GM12873 (cell line): ENCODE data around the gene MICALL2.

Experiments
- TF ChIP-seq, protein P1 (sequence below): IDR thresholded peaks from 2 replicates; pipeline ENCODE4 v1.5.1; 2012; ENCODE audit warnings: low read depth, mild to moderate bottlenecking, moderate library complexity, low read length, control low read depth; ENCODE audit not compliant: insufficient read depth; ENCODE audit errors: missing control alignments

Gene MICALL2

DNA sequence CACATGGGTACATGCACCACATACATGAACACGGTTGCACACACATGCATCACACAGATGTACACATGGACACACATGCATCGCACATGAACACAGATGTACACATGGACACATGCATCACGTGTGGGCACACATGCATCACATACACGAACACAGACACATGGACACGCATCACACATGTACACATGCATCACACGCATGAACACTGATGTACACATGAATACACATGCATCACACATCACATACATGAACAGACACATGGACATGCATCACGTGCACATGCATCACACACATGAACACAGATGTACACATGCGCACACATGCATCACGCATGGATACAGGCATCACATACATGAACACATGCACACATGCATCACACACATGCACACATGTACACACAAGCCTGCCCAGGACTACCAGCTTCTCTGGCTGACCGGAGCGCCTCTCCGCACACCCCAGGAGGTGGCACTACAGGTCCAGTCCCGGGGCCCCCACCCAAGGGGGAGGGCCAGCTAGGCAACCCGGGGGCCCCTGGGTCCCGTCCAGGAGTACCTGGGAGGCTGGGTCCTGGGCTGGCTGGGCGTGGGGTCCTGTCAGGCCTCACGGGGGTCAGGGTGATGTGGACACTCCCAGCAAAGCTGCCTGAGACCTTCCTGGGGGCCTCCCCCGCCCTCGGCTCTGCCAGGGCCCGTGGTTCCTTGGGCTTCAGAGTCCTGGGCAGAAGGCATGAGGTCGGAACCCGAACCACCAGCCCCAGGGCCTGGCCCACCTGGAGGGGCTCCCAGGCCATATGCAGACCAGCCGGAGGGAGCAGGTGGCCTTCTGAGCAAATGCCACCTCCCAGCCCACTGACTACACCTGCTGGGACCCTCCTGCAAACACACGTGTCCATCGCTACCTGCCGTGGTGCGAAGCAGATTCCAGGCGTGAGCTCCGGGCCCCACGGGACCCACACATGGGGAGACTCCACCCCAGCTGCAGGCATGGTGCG, 19.6 kb downstream of the MICALL2 start:
- TF ChIP-seq, protein P1, sequence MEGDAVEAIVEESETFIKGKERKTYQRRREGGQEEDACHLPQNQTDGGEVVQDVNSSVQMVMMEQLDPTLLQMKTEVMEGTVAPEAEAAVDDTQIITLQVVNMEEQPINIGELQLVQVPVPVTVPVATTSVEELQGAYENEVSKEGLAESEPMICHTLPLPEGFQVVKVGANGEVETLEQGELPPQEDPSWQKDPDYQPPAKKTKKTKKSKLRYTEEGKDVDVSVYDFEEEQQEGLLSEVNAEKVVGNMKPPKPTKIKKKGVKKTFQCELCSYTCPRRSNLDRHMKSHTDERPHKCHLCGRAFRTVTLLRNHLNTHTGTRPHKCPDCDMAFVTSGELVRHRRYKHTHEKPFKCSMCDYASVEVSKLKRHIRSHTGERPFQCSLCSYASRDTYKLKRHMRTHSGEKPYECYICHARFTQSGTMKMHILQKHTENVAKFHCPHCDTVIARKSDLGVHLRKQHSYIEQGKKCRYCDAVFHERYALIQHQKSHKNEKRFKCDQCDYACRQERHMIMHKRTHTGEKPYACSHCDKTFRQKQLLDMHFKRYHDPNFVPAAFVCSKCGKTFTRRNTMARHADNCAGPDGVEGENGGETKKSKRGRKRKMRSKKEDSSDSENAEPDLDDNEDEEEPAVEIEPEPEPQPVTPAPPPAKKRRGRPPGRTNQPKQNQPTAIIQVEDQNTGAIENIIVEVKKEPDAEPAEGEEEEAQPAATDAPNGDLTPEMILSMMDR, result no peak

DNA sequence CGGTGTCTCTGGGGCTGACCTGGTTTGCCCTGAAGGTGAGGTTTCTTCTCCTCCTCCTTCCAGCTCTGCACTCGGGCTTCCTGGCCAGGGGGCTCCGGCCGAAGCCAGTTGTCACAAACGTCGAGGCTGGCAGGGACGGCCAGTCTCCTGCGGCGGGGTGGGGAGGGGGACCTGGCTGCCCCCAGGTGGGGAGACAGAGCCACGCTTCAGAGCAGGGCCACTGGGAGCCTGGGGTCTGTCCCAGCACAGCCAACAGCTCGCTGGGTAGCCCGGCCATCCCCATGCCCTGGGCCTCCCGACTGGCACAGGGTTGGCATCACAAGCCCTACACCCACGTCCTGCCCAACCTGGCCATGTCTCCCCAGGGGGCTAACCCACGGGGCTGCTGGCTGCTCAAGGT, 20.4 kb downstream of the MICALL2 start:
- TF ChIP-seq, protein P1, result no peak

DNA sequence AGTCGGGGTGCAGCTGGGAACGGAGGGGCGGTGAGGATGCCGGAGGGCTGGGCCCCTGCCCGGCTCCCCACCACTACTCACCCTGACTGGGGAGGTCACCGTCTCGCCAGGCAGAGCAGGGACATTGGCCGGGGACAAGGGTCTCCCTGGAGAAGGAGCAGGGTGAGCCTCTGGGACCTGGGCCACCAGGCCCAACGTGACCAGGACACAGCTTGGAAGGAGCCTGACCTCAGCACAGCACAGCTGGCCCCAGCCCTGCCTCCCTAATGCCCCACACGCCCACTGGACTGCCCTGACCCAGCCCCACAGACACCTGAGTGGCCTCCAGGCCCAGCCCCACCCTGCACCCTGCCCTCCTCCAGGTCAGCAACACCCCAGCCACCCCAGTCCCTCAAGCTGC, 21.1 kb downstream of the MICALL2 start:
- TF ChIP-seq, protein P1, result no peak

DNA sequence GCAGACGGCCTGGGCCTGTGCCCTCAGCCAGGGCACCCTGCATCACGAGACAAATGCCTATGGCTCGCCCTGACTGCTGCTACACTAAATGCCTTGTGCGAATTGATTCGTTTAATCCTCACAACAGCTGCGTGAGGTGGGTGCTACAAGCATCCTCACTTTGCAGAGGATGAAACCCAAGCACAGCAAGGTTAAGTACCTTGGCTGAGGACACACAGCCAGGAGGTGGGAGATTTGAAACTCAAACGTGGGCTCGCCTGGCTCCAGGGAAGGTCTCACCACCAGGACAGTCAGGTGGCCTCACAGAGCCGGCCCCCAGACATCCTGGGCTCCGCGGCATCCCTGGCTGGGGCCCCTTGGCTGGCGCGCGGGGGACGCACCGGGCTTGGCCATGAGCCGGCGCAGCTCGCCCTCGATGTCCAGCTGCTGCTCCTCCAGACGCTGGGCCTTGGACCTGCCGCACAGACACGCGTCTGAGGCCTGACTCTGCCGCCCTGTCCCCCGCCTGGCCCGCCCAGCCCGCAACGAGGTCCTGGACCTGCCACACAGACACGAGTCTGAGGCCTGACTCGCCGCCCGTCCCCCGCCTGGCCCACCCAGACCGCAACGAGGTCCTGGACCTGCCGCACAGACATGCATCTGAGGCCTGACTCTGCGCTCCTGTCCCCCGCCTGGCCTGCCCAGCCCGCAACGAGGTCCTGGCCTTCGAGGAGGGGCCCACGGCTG, 22.0 kb downstream of the MICALL2 start:
- TF ChIP-seq, protein P1, result no peak

DNA sequence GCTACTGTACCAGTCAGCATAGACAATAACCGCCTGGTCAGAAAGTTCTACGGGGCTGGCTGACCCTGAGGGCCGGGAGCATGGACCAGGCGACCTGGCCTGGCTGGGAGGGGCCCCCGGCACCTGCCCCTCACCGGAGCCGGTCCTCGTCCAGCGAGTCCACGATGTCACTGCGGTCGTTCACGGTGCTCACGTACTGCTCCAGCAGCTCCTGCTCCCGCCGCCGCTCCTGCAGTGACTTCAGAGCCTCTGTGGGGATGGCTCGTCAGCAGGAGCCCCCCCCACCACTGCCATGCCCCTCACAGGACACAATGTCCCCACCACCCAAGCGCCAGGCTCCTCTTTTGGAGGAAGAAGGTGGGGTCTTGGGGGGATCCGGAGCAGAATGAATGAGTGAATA, 22.7 kb downstream of the MICALL2 start:
- TF ChIP-seq, protein P1, result no peak

DNA sequence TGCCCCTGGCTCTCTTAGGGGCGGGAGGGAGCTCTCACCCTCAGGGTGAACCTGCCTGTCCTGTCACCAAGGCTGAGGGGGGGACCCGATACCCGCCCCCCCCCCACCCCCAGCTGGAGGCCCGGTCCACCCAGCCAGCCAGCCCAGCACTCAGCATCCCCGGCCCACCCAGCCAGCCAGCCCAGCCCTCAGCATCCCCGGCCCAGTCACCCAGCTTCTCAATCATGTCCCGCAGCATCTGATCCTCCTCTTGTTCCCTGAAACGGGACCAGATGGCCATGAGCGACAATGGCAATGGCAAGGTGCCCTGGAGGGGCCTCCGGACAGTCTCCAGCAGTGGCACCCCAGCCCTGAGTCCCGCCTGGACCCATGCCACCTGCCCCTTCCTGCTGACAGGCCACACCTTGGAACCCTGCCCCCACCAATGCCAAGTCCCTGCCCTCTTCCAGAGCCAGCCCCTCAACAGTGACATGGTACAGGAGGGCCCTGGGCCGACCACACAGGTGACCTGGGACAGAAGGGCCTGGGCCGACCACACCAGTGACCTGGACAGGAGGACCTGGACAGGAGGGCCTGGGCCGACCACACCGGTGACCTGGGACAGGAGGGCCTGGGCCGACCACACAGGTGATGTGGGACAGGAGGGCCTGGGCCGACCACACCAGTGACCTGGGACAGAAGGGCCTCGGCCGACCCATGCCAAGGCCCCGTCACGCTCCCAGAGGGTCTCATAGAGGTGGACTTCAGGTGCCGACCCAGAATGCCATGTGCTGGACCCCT, 24.2 kb downstream of the MICALL2 start:
- TF ChIP-seq, protein P1, result no peak
